SK-N-SH treated with all-trans-retinoic acid at 6 μM for 48 hours (cell line): ENCODE measurements around the gene BNC2.

Source experiments
- ARNTL ChIP-seq: fragments of 450-650 bp; formaldehyde crosslinking; IDR thresholded peaks from 2 replicates; pipeline ENCODE4 v1.5.0; 2020; ENCODE audit warnings: low read depth, mild to moderate bottlenecking, moderate library complexity, borderline replicate concordance
- BACH2 ChIP-seq: fragments of 250-450 bp; sonication (Bioruptor Pico); IDR thresholded peaks from 2 replicates; pipeline ENCODE4 v1.9.0; 2021; ENCODE audit warnings: mild to moderate bottlenecking, borderline replicate concordance
- CREB5 ChIP-seq: fragments of 250-450 bp; sonication (Bioruptor Pico); IDR thresholded peaks from 2 replicates; pipeline ENCODE4 v1.5.1; 2020; ENCODE audit warnings: low read depth, mild to moderate bottlenecking, moderate library complexity
- ESRRG ChIP-seq: fragments of 250-450 bp; sonication (Bioruptor Pico); IDR thresholded peaks from 2 replicates; pipeline ENCODE4 v1.6.1; 2021; ENCODE audit warnings: mild to moderate bottlenecking
- ISL1 ChIP-seq: fragments of 250-450 bp; sonication (Bioruptor Pico); IDR thresholded peaks from 2 replicates; pipeline ENCODE4 v2.1.2; 2022; ENCODE audit warnings: mild to moderate bottlenecking, moderate library complexity
- PATZ1 ChIP-seq: fragments of 250-450 bp; sonication (Bioruptor Pico); IDR thresholded peaks from 2 replicates; pipeline ENCODE4 v1.8.0; 2020; ENCODE audit warnings: mild to moderate bottlenecking, moderate library complexity, borderline replicate concordance
- POU6F1 ChIP-seq: fragments of 250-450 bp; sonication (Bioruptor Pico); IDR thresholded peaks from 2 replicates; pipeline ENCODE4 v1.8.0; 2021; ENCODE audit warnings: low read depth, mild to moderate bottlenecking, moderate library complexity, borderline replicate concordance
- PPARA ChIP-seq: fragments of 250-450 bp; sonication (Bioruptor Pico); IDR thresholded peaks from 2 replicates; pipeline ENCODE4 v1.5.0; 2020; ENCODE audit warnings: mild to moderate bottlenecking, borderline replicate concordance
- RARB ChIP-seq: fragments of 250-450 bp; sonication (Bioruptor Pico); IDR thresholded peaks from 2 replicates; pipeline ENCODE4 v1.8.0; 2021; ENCODE audit warnings: mild to moderate bottlenecking, moderate library complexity
- TOX ChIP-seq: fragments of 250-450 bp; sonication (Bioruptor Pico); IDR thresholded peaks from 2 replicates; pipeline ENCODE4 v1.8.0; 2021; ENCODE audit warnings: mild to moderate bottlenecking, moderate library complexity, borderline replicate concordance
- TSHZ2 ChIP-seq: fragments of 250-450 bp; sonication (Bioruptor Pico); IDR thresholded peaks from 2 replicates; pipeline ENCODE4 v1.5.0; 2020; ENCODE audit warnings: mild to moderate bottlenecking, moderate library complexity
- ZFP3 ChIP-seq: fragments of 250-450 bp; sonication (Bioruptor Pico); IDR thresholded peaks from 2 replicates; pipeline ENCODE4 v1.5.0; 2020; ENCODE audit warnings: mild to moderate bottlenecking, moderate library complexity
- ZFP30 ChIP-seq: fragments of 450-650 bp; formaldehyde crosslinking; IDR thresholded peaks from 2 replicates; pipeline ENCODE4 v1.5.0; 2022; ENCODE audit warnings: mild to moderate bottlenecking, moderate library complexity
- ZNF8 ChIP-seq: fragments of 450-650 bp; formaldehyde crosslinking; IDR thresholded peaks from 2 replicates; pipeline ENCODE4 v1.5.0; 2020; ENCODE audit warnings: mild to moderate bottlenecking, moderate library complexity

GRCh38 chr9:16485160-16485559 is 385.3 kb downstream of the BNC2 start:
- TF ChIP-seq RARB (CRISPR knock-in tag) (no peak), PPARA (CRISPR knock-in tag) (no peak), CREB5 (CRISPR knock-in tag) (no peak), ZNF8 (CRISPR knock-in tag) (no peak), TSHZ2 (CRISPR knock-in tag) (no peak), TOX (CRISPR knock-in tag) (no peak), POU6F1 (CRISPR knock-in tag) (no peak), BACH2 (no peak), ISL1 (CRISPR knock-in tag) (no peak), ZFP3 (CRISPR knock-in tag) (no peak), ESRRG (CRISPR knock-in tag) (no peak), PATZ1 (CRISPR knock-in tag) (no peak), ZFP30 (CRISPR knock-in tag) (no peak), ARNTL (no peak)
